KOPT-K1 (cell line): ENCODE measurements around the gene SMAD4.

Experiments used
- H3K27ac ChIP-seq: fragments of 200-600 bp; sonication (generic); 2 replicates; pipeline ENCODE4 v1.5.1; 2016; ENCODE audit warnings: antibody characterized with exemption, mild to moderate bottlenecking, low read depth, low read length; ENCODE audit not compliant: poor library complexity, severe bottlenecking
- H3K36me3 ChIP-seq: fragments of 200-600 bp; sonication (generic); 2 replicates; pipeline ENCODE4 v1.5.1; 2017; ENCODE audit warnings: antibody characterized with exemption, mild to moderate bottlenecking, low read length, moderate library complexity; ENCODE audit not compliant: insufficient read depth
- H3K9me3 ChIP-seq: fragments of 200-600 bp; sonication (generic); 2 replicates; pipeline ENCODE4 v1.5.1; 2017; ENCODE audit warnings: antibody characterized with exemption, low read length, mild to moderate bottlenecking; ENCODE audit not compliant: insufficient read depth, poor library complexity, severe bottlenecking

The SMAD4 gene

GRCh38 chr18:51010218-51010617 lies 19.8 kb upstream of the SMAD4 start:
- Histone ChIP-seq H3K36me3 (no peaks in the 10 kb centered on the region), H3K27ac (no peak overlapping the region), H3K9me3 (no peaks in the 10 kb centered on the region)

GRCh38 chr18:51011709-51012108 lies 18.3 kb upstream of the SMAD4 start:
- Histone ChIP-seq H3K9me3 (no peaks in the 10 kb centered on the region), H3K36me3 (no peaks in the 10 kb centered on the region)

GRCh38 chr18:51012441-51012840 lies 17.6 kb upstream of the SMAD4 start:
- H3K36me3 ChIP-seq, result no peaks in the 10 kb centered on the region
- no peak overlapping the region for H3K27ac ChIP-seq
- H3K9me3 ChIP-seq, result no peaks in the 10 kb centered on the region

More at GRCh38 chr18:51011709-51012108, 18.3 kb upstream of the SMAD4 start:
- no peak overlapping the region for H3K27ac ChIP-seq

GRCh38 chr18:51013259-51013658 lies 16.8 kb upstream of the SMAD4 start:
- Histone ChIP-seq H3K36me3 (no peaks in the 10 kb centered on the region), H3K9me3 (no peaks in the 10 kb centered on the region), H3K27ac (no peak overlapping the region)

- H3K27ac ChIP-seq, result no peak overlapping the region
- H3K9me3 ChIP-seq, result no peaks in the 10 kb centered on the region
- no peaks in the 10 kb centered on the region for H3K36me3 ChIP-seq
Measured at GRCh38 chr18:51017140-51017879, 12.7 kb upstream of the SMAD4 start.

- no peak overlapping the region for H3K27ac ChIP-seq
- H3K36me3 ChIP-seq, result peaks cover 6% of the 10 kb centered on the region
- no peaks in the 10 kb centered on the region for H3K9me3 ChIP-seq
Measured at GRCh38 chr18:51020536-51020935, 9.5 kb upstream of the SMAD4 start.

GRCh38 chr18:51021226-51021965 lies 8.6 kb upstream of the SMAD4 start:
- Histone ChIP-seq H3K9me3 (no peaks in the 10 kb centered on the region), H3K27ac (no peak overlapping the region), H3K36me3 (peaks cover 15% of the 10 kb centered on the region)

GRCh38 chr18:51025512-51025911 lies 4.5 kb upstream of the SMAD4 start:
- Histone ChIP-seq H3K27ac (no peak overlapping the region), H3K36me3 (peaks cover 19% of the 10 kb centered on the region), H3K9me3 (no peaks in the 10 kb centered on the region)

GRCh38 chr18:51028201-51028805 lies 1.7 kb upstream of the SMAD4 start:
- Histone ChIP-seq H3K9me3 (no peaks in the 10 kb centered on the region), H3K27ac (no peak overlapping the region), H3K36me3 (peaks cover 24% of the 10 kb centered on the region)

GRCh38 chr18:51029378-51029693 lies 677 bp upstream of the SMAD4 start:
- peaks cover 34% of the 10 kb centered on the region for H3K36me3 ChIP-seq
- no peaks in the 10 kb centered on the region for H3K9me3 ChIP-seq
- peak overlapping the region; percentile 92 for H3K27ac ChIP-seq

GRCh38 chr18:51030537-51031258 lies 685 bp downstream of the SMAD4 start:
- Histone ChIP-seq H3K27ac (peak overlapping the region; percentile 92), H3K36me3 (peaks cover 38% of the 10 kb centered on the region), H3K9me3 (no peaks in the 10 kb centered on the region)

GRCh38 chr18:51032193-51032592 lies 2.2 kb downstream of the SMAD4 start:
- Histone ChIP-seq H3K27ac (no peak overlapping the region), H3K36me3 (peaks cover 39% of the 10 kb centered on the region), H3K9me3 (no peaks in the 10 kb centered on the region)

- Histone ChIP-seq H3K9me3 (no peaks in the 10 kb centered on the region), H3K27ac (no peak overlapping the region), H3K36me3 (peaks cover 39% of the 10 kb centered on the region)
Measured at GRCh38 chr18:51037230-51037629, 7.2 kb downstream of the SMAD4 start.

GRCh38 chr18:51038110-51038509 lies 8.1 kb downstream of the SMAD4 start:
- no peak overlapping the region for H3K27ac ChIP-seq
- H3K36me3 ChIP-seq, result peaks cover 36% of the 10 kb centered on the region
- no peaks in the 10 kb centered on the region for H3K9me3 ChIP-seq
